WERI-Rb-1 (cell line): Measurements from ENCODE around the gene KCNK3.

Experiments
- DNase-seq: peaks from one replicate; pipeline ENCODE4 v3.0.0-alpha.2; 2020
- H3K27ac ChIP-seq: fragments of 250-450 bp; sonication (Bioruptor Pico); 2 replicates; pipeline ENCODE4 v1.5.1; 2020; ENCODE audit warnings: mild to moderate bottlenecking, moderate library complexity
- H3K27me3 ChIP-seq: fragments of 250-450 bp; sonication (Bioruptor Pico); 2 replicates; pipeline ENCODE4 v1.5.1; 2021; ENCODE audit warnings: mild to moderate bottlenecking, low read depth, moderate library complexity; ENCODE audit not compliant: insufficient read depth, severe bottlenecking
- H3K36me3 ChIP-seq: fragments of 250-450 bp; sonication (Bioruptor Pico); 2 replicates; pipeline ENCODE4 v1.5.1; 2020; ENCODE audit warnings: mild to moderate bottlenecking, moderate library complexity
- H3K4me3 ChIP-seq: 2 replicates; pipeline ENCODE4 v1.5.1; 2011; ENCODE audit warnings: low read depth, mild to moderate bottlenecking, control low read depth, low read length
- H3K9me3 ChIP-seq: fragments of 250-450 bp; sonication (Bioruptor Pico); 2 replicates; pipeline ENCODE4 v1.5.1; 2021; ENCODE audit warnings: mild to moderate bottlenecking, moderate library complexity; ENCODE audit not compliant: severe bottlenecking
- CTCF ChIP-seq: IDR thresholded peaks from 2 replicates; pipeline ENCODE4 v1.5.1; 2011; ENCODE audit warnings: low read depth, mild to moderate bottlenecking, control low read depth, inconsistent platforms, low read length

Gene KCNK3

GRCh38 chr2:26776195-26776800 is 83.8 kb downstream of the KCNK3 start:
- Histone ChIP-seq H3K4me3 (no peak overlapping the region), H3K9me3 (no peaks in the 10 kb centered on the region), H3K27me3 (no peaks in the 10 kb centered on the region), H3K27ac (no peak overlapping the region), H3K36me3 (peaks cover 68% of the 10 kb centered on the region)
- TF ChIP-seq CTCF: no peak
- no peak for DNase-seq

GRCh38 chr2:26778098-26778497 is 85.6 kb downstream of the KCNK3 start:
- Histone ChIP-seq H3K9me3 (no peaks in the 10 kb centered on the region), H3K36me3 (peaks cover 72% of the 10 kb centered on the region), H3K4me3 (no peak overlapping the region), H3K27me3 (no peaks in the 10 kb centered on the region), H3K27ac (no peak overlapping the region)
- no peak for TF ChIP-seq CTCF
- DNase-seq: no peak

- Histone ChIP-seq H3K9me3 (no peaks in the 10 kb centered on the region), H3K27me3 (no peaks in the 10 kb centered on the region), H3K27ac (no peak overlapping the region; the same call in 1 of the 2 replicates), H3K4me3 (no peak overlapping the region), H3K36me3 (peaks cover 72% of the 10 kb centered on the region)
- DNase-seq: no peak
- no peak for TF ChIP-seq CTCF
Observed at GRCh38 chr2:26778507-26778906, 86.0 kb downstream of the KCNK3 start.

- Histone ChIP-seq H3K27ac (no peak overlapping the region), H3K36me3 (peaks cover 56% of the 10 kb centered on the region), H3K9me3 (no peaks in the 10 kb centered on the region), H3K27me3 (no peaks in the 10 kb centered on the region), H3K4me3 (no peak overlapping the region)
- TF ChIP-seq CTCF: no peak
- DNase-seq: no peak
Observed at GRCh38 chr2:26780203-26780760, 87.8 kb downstream of the KCNK3 start.
